B cell (primary cell): ENCODE data around the gene GJC3. TPM values are rescaled to one million over a fixed set of nuclear protein-coding genes. Genes with fewer than 3 reads are reported as not detected.
"Not testable (repeated sequence)": the region's sequence is repeated elsewhere in the genome, so short reads cannot be mapped to it uniquely, and the experiment has no call there.

ENCODE experiments used
- ATAC-seq: fragments of 200-7000 bp; cut with Tn5 transposase; one replicate; pipeline ENCODE4 v1.10.0; 2021; ENCODE audit warnings: low read depth, mild to moderate bottlenecking, moderate number of reproducible peaks, moderate library complexity
- CTCF ChIA-PET: fragments of 350-600 bp; sonication (Branson Sonifier 250); formaldehyde crosslinking; loops from one replicate; lab custom pipeline; 2021; ENCODE audit warnings: antibody characterized with exemption, inconsistent platforms; lab: Charles Lee
- POLR2A ChIA-PET: fragments of 350-600 bp; sonication (Branson Sonifier 250); formaldehyde crosslinking; loops from one replicate; lab custom pipeline; 2021; ENCODE audit warnings: antibody characterized with exemption; lab: Charles Lee
- DNase-seq: peaks from one replicate; pipeline ENCODE4 v3.0.0; 2013
- H2AFZ ChIP-seq: 2 replicates; pipeline ENCODE4 v1.6.1; 2012; ENCODE audit warnings: mild to moderate bottlenecking, low read depth, low read length; ENCODE audit not compliant: insufficient read depth, poor library complexity, severe bottlenecking
- H3K27ac ChIP-seq, 2 donors: 1 replicate in 1 of 2; 2 replicates in 1 of 2; pipeline ENCODE4 v1.5.1; 2012 to 2013; ENCODE audit warnings: low read length in 2 of 2, mild to moderate bottlenecking in 2 of 2, moderate library complexity in 1 of 2
- H3K27me3 ChIP-seq, 4 experiments: fragments of 200-600 bp in 1 of 4; sonication (generic) in 1 of 4; replicated peaks in 1 of 4; 1 replicate in 2 of 4; 2 replicates in 2 of 4; pipeline versions ENCODE4 v1.6.1 to v1.7.0; 2013 to 2016; ENCODE audit warnings: low read length in 3 of 4, mild to moderate bottlenecking in 2 of 4, mixed read lengths in 1 of 4, moderate library complexity in 1 of 4; ENCODE audit not compliant: insufficient read depth in 4 of 4, control insufficient read depth in 3 of 4; ENCODE audit errors: control extremely low read depth in 1 of 4
- H3K36me3 ChIP-seq, 2 experiments: replicated peaks in 1 of 2; 1 replicate in 1 of 2; 2 replicates in 1 of 2; pipeline versions ENCODE4 v1.6.1 to v1.7.1; 2013; ENCODE audit warnings: low read length in 1 of 2; ENCODE audit not compliant: insufficient read depth in 2 of 2, control insufficient read depth in 1 of 2; ENCODE audit errors: control extremely low read depth in 1 of 2, extremely low read depth in 1 of 2
- H3K4me1 ChIP-seq, 2 donors: fragments of 200-600 bp in 1 of 2; sonication (generic) in 1 of 2; 1 replicate in 1 of 2; 2 replicates in 1 of 2; pipeline versions ENCODE4 v1.5.1 to v1.6.1; 2013 to 2017; ENCODE audit warnings: low read length in 2 of 2; ENCODE audit not compliant: control insufficient read depth in 2 of 2, insufficient read depth in 2 of 2
- H3K4me2 ChIP-seq: replicated peaks from 2 replicates; pipeline ENCODE3; 2012; ENCODE audit warnings: mild to moderate bottlenecking, low read depth, low read length; ENCODE audit not compliant: poor library complexity, severe bottlenecking
- H3K4me3 ChIP-seq, 5 experiments: fragments of 200-600 bp in 1 of 5; sonication (generic) in 1 of 5; 1 replicate in 3 of 5; 2 replicates in 2 of 5; pipeline versions ENCODE4 v1.5.1 to v1.7.0; 2011 to 2016; ENCODE audit warnings: low read length in 4 of 5, mild to moderate bottlenecking in 4 of 5, low read depth in 2 of 5, control low read depth in 1 of 5, moderate library complexity in 1 of 5; ENCODE audit not compliant: insufficient read depth in 1 of 5; ENCODE audit errors: control extremely low read depth in 1 of 5, extremely low read depth in 1 of 5
- H3K79me2 ChIP-seq: fragments of 200-600 bp; sonication (generic); one replicate; pipeline ENCODE4 v1.6.0; 2016; ENCODE audit warnings: low read length; ENCODE audit not compliant: control insufficient read depth, insufficient read depth
- H3K9ac ChIP-seq: fragments of 200-600 bp; sonication (generic); 2 replicates; pipeline ENCODE4 v1.6.1; 2017; ENCODE audit warnings: mild to moderate bottlenecking, low read length, moderate library complexity
- H3K9me3 ChIP-seq, 3 donors: one replicate each; pipeline versions ENCODE4 v1.6.1 to v1.7.1; 2013; ENCODE audit warnings: low read length in 2 of 3; ENCODE audit not compliant: control insufficient read depth in 2 of 3, insufficient read depth in 1 of 3; ENCODE audit errors: control extremely low read depth in 1 of 3
- H4K20me1 ChIP-seq: 2 replicates; pipeline ENCODE4 v1.6.0; 2012; ENCODE audit warnings: mild to moderate bottlenecking, low read length; ENCODE audit not compliant: insufficient read depth, control insufficient read depth, poor library complexity, severe bottlenecking
- H3K27ac Mint-ChIP-seq: one replicate; pipeline ENCODE4 v1.8.0; 2021; ENCODE audit warnings: mixed read lengths
- H3K27me3 Mint-ChIP-seq: one replicate; pipeline ENCODE4 v1.8.0; 2021; ENCODE audit warnings: mixed read lengths
- H3K4me1 Mint-ChIP-seq: one replicate; pipeline ENCODE4 v1.8.0; 2021; ENCODE audit warnings: mixed read lengths
- H3K4me3 Mint-ChIP-seq: one replicate; pipeline ENCODE4 v1.8.0; 2021; ENCODE audit warnings: mixed read lengths
- H3K9me3 Mint-ChIP-seq: one replicate; pipeline ENCODE4 v1.8.0; 2022; ENCODE audit warnings: mixed read lengths; ENCODE audit not compliant: insufficient read depth
- CTCF ChIP-seq: fragments of 200-600 bp; IDR thresholded peaks from one replicate; pipeline ENCODE4 v1.8.0; 2022; ENCODE audit warnings: antibody characterized with exemption, mild to moderate bottlenecking
- EZH2 ChIP-seq: IDR thresholded peaks from 2 replicates; pipeline ENCODE4 v1.6.1; 2012; ENCODE audit warnings: borderline replicate concordance, low read depth, mild to moderate bottlenecking, moderate library complexity, low read length; ENCODE audit not compliant: insufficient read depth, poor library complexity, severe bottlenecking
- WGBS: methylation state at CpG from one replicate; pipeline ENCODE4 v1.1.5; 2013; ENCODE audit warnings: missing lambda C conversion rate; ENCODE audit not compliant: insufficient coverage; 5-methylcytosine and 5-hydroxymethylcytosine counted together
- intact Hi-C: fragments of 100-400 bp; cut with micrococcal nuclease; formaldehyde crosslinking; loops from one replicate; pipeline ENCODE4 v1.10.0; 2022
- polyA plus RNA-seq: library from polyadenylated mRNA; depleted of rRNA; stranded (reverse); fragments of >200 nt; gene quantifications from 2 replicates; pipeline ENCODE4 v1.2.3, GENCODE V29; 2012
- total RNA-seq, 2 donors: library from RNA; stranded (reverse); fragments of 120-200 nt in 1 of 2; gene quantifications; 1 replicate in 1 of 2; 2 replicates in 1 of 2; pipeline versions ENCODE4 v1.2.3 to v1.2.4, GENCODE V29; 2013 to 2022

GJC3 gene
- total and polyA plus RNA-seq, 2 donors (not counting 1 experiment from before 2014, with no cell fraction given): not detected

- H3K79me2 ChIP-seq: no peaks in the 10 kb centered on the region
- TF ChIP-seq CTCF (no peak), EZH2 (no peak)
- no peaks in the 10 kb centered on the region for H3K36me3 ChIP-seq
- no peak overlapping the region for H3K4me3 ChIP-seq
- H3K27me3 ChIP-seq: peaks cover 0 to 14% (median 1%) of the 10 kb centered on the region in 4 experiments
- ATAC-seq (no peak), DNase-seq (no peak)
- Mint-ChIP-seq H3K4me3 (no peak overlapping the region), H3K4me1 (no peaks in the 10 kb centered on the region), H3K27ac (no peak overlapping the region), H3K9me3 (no peaks in the 10 kb centered on the region), H3K27me3 (peaks cover 49% of the 10 kb centered on the region)
- H3K9me3 ChIP-seq: peaks cover 0 to 8% (median 0%) of the 10 kb centered on the region in 3 donors
- no peaks in the 10 kb centered on the region for H3K4me1 ChIP-seq
- WGBS: 70% methylated on average over 3 of the region's 4 CpGs
- intact Hi-C loops: no loop called here
- H4K20me1 ChIP-seq: no peaks in the 10 kb centered on the region
- CTCF ChIA-PET: no interaction called here
- no peak overlapping the region for H3K9ac ChIP-seq
- H2AFZ ChIP-seq: no peak overlapping the region
- H3K4me2 ChIP-seq: no peak overlapping the region
- H3K27ac ChIP-seq: no peak overlapping the region
- POLR2A ChIA-PET: no interaction called here
These were observed 41.8 kb upstream of the GJC3 start for GRCh38 chr7:99971242-99971641.

- POLR2A ChIA-PET, H4K20me1 ChIP-seq: not testable (repeated sequence)
- WGBS: no CpG with 5 or more reads among the region's 1 CpG
These were observed 40.4 kb upstream of the GJC3 start for GRCh38 chr7:99969813-99970212.

More at GRCh38 chr7:99969813-99970212, 40.4 kb upstream of the GJC3 start:
- peaks cover 46% of the 10 kb centered on the region for H3K27me3 Mint-ChIP-seq
- H3K4me2 ChIP-seq, DNase-seq, H3K4me3 ChIP-seq, H3K9me3 ChIP-seq, H3K4me3 Mint-ChIP-seq, ATAC-seq, H3K27ac ChIP-seq, H3K36me3 ChIP-seq, H2AFZ ChIP-seq, H3K9me3 Mint-ChIP-seq, H3K79me2 ChIP-seq, H3K9ac ChIP-seq, H3K4me1 ChIP-seq, H3K4me1 Mint-ChIP-seq, intact Hi-C loops, H3K27ac Mint-ChIP-seq: not testable (repeated sequence)
- H3K27me3 ChIP-seq: peaks cover 0 to 17% (median 4%) of the 10 kb centered on the region in 4 experiments
- CTCF ChIA-PET: interaction anchor here (0.6 to 1.6 kb wide), 3 partner anchors 10 to 166 kb away, joined by 4 to 6 read pairs (median 4); no protein-coding TSS in a partner anchor
